GM23338 (cell line): Measurements from ENCODE around the gene EPHB6. TPM values are rescaled to one million over a fixed set of nuclear protein-coding genes. Genes with fewer than 3 reads are reported as not detected.
A peak's percentile ranks its signal among the peaks of the same experiment; 100 is the strongest.

ENCODE experiments used
- ATAC-seq: fragments of 200-7000 bp; cut with Tn5 transposase; 3 replicates; pipeline ENCODE4 v1.9.1; 2020
- DNase-seq: peaks from one replicate; pipeline ENCODE4 v3.0.0-alpha.2; 2015; ENCODE audit warnings: low spot score
- H2AFZ ChIP-seq: fragments of 200-600 bp; sonication (generic); 2 replicates; pipeline ENCODE4 v1.8.0; 2016; ENCODE audit warnings: antibody characterized with exemption, mild to moderate bottlenecking, moderate library complexity
- H3F3A ChIP-seq: fragments of 200-600 bp; sonication (generic); replicated peaks from 2 replicates; pipeline ENCODE4 v1.8.0; 2017; ENCODE audit warnings: antibody characterized with exemption, mixed run types, low read depth
- H3K27ac ChIP-seq: fragments of 200-600 bp; sonication (generic); 2 replicates; pipeline ENCODE4 v1.6.1; 2016; ENCODE audit warnings: low read depth
- H3K27me3 ChIP-seq: fragments of 200-600 bp; sonication (generic); 2 replicates; pipeline ENCODE4 v1.8.0; 2016; ENCODE audit warnings: mild to moderate bottlenecking, mixed run types, moderate library complexity; ENCODE audit not compliant: insufficient read depth
- H3K36me3 ChIP-seq: fragments of 200-600 bp; sonication (generic); 2 replicates; pipeline ENCODE4 v1.8.0; 2016; ENCODE audit warnings: mild to moderate bottlenecking; ENCODE audit not compliant: insufficient read depth
- H3K4me1 ChIP-seq: fragments of 200-600 bp; sonication (generic); 2 replicates; pipeline ENCODE4 v1.8.0; 2016; ENCODE audit warnings: mild to moderate bottlenecking, moderate library complexity; ENCODE audit not compliant: insufficient read depth
- H3K4me2 ChIP-seq: fragments of 200-600 bp; sonication (generic); 2 replicates; pipeline ENCODE4 v1.7.1; 2017; ENCODE audit warnings: mixed run types
- H3K4me3 ChIP-seq: fragments of 200-600 bp; sonication (generic); 2 replicates; pipeline ENCODE4 v1.6.1; 2016; ENCODE audit warnings: mixed run types
- H3K79me2 ChIP-seq: fragments of 200-600 bp; sonication (generic); replicated peaks from 2 replicates; pipeline ENCODE4 v1.8.0; 2017; ENCODE audit warnings: mild to moderate bottlenecking; ENCODE audit not compliant: insufficient read depth
- H3K9me2 ChIP-seq: fragments of 200-600 bp; sonication (generic); 2 replicates; pipeline ENCODE4 v1.8.0; 2017; ENCODE audit not compliant: insufficient read depth
- H4K20me1 ChIP-seq: fragments of 200-600 bp; sonication (generic); replicated peaks from 2 replicates; pipeline ENCODE4 v1.8.0; 2017; ENCODE audit warnings: mild to moderate bottlenecking; ENCODE audit not compliant: insufficient read depth
- H3K27ac Mint-ChIP-seq: 2 replicates; pipeline ENCODE4 v1.8.0; 2020; ENCODE audit warnings: inconsistent platforms, mild to moderate bottlenecking, moderate library complexity, mixed read lengths
- H3K27me3 Mint-ChIP-seq: 3 replicates; pipeline ENCODE4 v1.8.0; 2022; ENCODE audit warnings: low read depth, mild to moderate bottlenecking, moderate library complexity, mixed read lengths, inconsistent platforms; ENCODE audit not compliant: insufficient read depth, poor library complexity
- H3K36me3 Mint-ChIP-seq: 3 replicates; pipeline ENCODE4 v1.8.0; 2021; ENCODE audit warnings: low read depth, mild to moderate bottlenecking, inconsistent platforms, moderate library complexity, mixed read lengths
- H3K4me1 Mint-ChIP-seq: 3 replicates; pipeline ENCODE4 v1.8.0; 2020; ENCODE audit warnings: mild to moderate bottlenecking, inconsistent platforms, mixed read lengths
- H3K4me3 Mint-ChIP-seq: 3 replicates; pipeline ENCODE4 v1.8.0; 2021; ENCODE audit warnings: moderate library complexity, mild to moderate bottlenecking, inconsistent platforms, mixed read lengths
- H3K9me3 Mint-ChIP-seq: 3 replicates; pipeline ENCODE4 v1.8.0; 2020; ENCODE audit warnings: moderate library complexity, mild to moderate bottlenecking, inconsistent platforms, mixed read lengths
- CREB1 ChIP-seq: fragments of 250-450 bp; sonication (Bioruptor Pico); IDR thresholded peaks from 2 replicates; pipeline ENCODE4 v1.5.0; 2020; ENCODE audit warnings: low read depth, mild to moderate bottlenecking, moderate library complexity
- CTCF ChIP-seq, 2 experiments: fragments of 200-600 bp in 1 of 2; sonication (generic) in 1 of 2; conservative IDR thresholded peaks; 2 replicates each; pipeline versions ENCODE4 v1.5.1 to v1.6.1; 2016 to 2017; ENCODE audit warnings: antibody characterized with exemption in 2 of 2, low read depth in 2 of 2, mild to moderate bottlenecking in 2 of 2, moderate library complexity in 1 of 2
- EZH2phosphoT487 ChIP-seq: fragments of 200-600 bp; sonication (generic); IDR thresholded peaks from one replicate; pipeline ENCODE4 v1.8.1; 2018; ENCODE audit warnings: antibody characterized with exemption; ENCODE audit not compliant: unreplicated experiment
- JUNB ChIP-seq: IDR thresholded peaks from one replicate; pipeline ENCODE4 v1.6.1; 2016; ENCODE audit warnings: antibody characterized with exemption; ENCODE audit not compliant: unreplicated experiment
- NANOG ChIP-seq: IDR thresholded peaks from 2 replicates; pipeline ENCODE4 v1.6.1; 2016; ENCODE audit warnings: antibody characterized with exemption, borderline replicate concordance
- POLR2AphosphoS5 ChIP-seq: IDR thresholded peaks from 2 replicates; pipeline ENCODE4 v1.6.1; 2016; ENCODE audit warnings: antibody characterized with exemption, low read depth
- STAT1 ChIP-seq: IDR thresholded peaks from one replicate; pipeline ENCODE4 v1.6.1; 2016; ENCODE audit warnings: antibody characterized with exemption; ENCODE audit not compliant: unreplicated experiment
- ZNF114 ChIP-seq: fragments of 250-450 bp; sonication (Bioruptor Pico); IDR thresholded peaks from 2 replicates; pipeline ENCODE4 v1.5.0; 2020; ENCODE audit warnings: mild to moderate bottlenecking, moderate library complexity
- long read RNA-seq: library from polyadenylated mRNA; unstranded; transcript quantifications from one replicate; pipeline ENCODE4 v2.0.0, GENCODE V29; 2020; ENCODE audit not compliant: unreplicated experiment
- polyA plus RNA-seq: library from polyadenylated mRNA; unstranded; fragments of >200 nt; fragmentation: Nextera tagmentation; extraction: Ambion mirVana; gene quantifications from 2 replicates; pipeline ENCODE4 v1.2.1, GENCODE V29; 2016
- total RNA-seq: library from RNA; depleted of rRNA; stranded (reverse); fragments of >200 nt; shearing (Covaris generic); gene quantifications from 2 replicates; pipeline ENCODE4 v1.2.3, GENCODE V29; 2014; rRNA removed
- TF ChIP-seq, protein P1 (sequence below): IDR thresholded peaks from 2 replicates; pipeline ENCODE4 v1.6.1; 2016; ENCODE audit warnings: antibody characterized with exemption
- TF ChIP-seq, protein P2 (sequence below): fragments of 250-450 bp; sonication (Bioruptor Pico); IDR thresholded peaks from 2 replicates; pipeline ENCODE4 v1.5.0; 2020; ENCODE audit warnings: mild to moderate bottlenecking, moderate library complexity

The EPHB6 gene
- total RNA-seq (18.1 and 20.8 TPM in 2 replicates), polyA plus RNA-seq (27.5 and 33.2 TPM in 2 replicates)
- long read RNA-seq, partial matches to known transcripts, result 0 of 2 reads
- long read RNA-seq, other reads (novel, unspliced or antisense), result 1 of 2 reads

- Histone ChIP-seq H3K4me3 (peak within 1 kb of the TSS; percentile 94), H3K27me3 (peaks cover 11% of the 10 kb centered on the region), H3K4me2 (peak within 1 kb of the TSS; percentile 93), H2AFZ (peak within 1 kb of the TSS; percentile 100), H3K79me2 (no peaks in the 10 kb centered on the region), H3K9me2 (no peaks in the 10 kb centered on the region), H3K27ac (no peak within 1 kb of the TSS), H3K36me3 (no peaks in the 10 kb centered on the region), H3F3A (no peaks in the 10 kb centered on the region), H4K20me1 (no peaks in the 10 kb centered on the region), H3K4me1 (peaks cover 11% of the 10 kb centered on the region)
- no peak for TF ChIP-seq NANOG
- TF ChIP-seq POLR2AphosphoS5, result peak; percentile 37; the same call in 1 of the 2 replicates
- H3K4me1 Mint-ChIP-seq, result peaks cover 19% of the 10 kb centered on the region
- peak; percentile 77 for ATAC-seq
- peak; percentile 78 for DNase-seq
- H3K4me3 Mint-ChIP-seq, result peak within 1 kb of the TSS; percentile 92
- H3K9me3 Mint-ChIP-seq, result no peaks in the 10 kb centered on the region; the same call in 2 of the 3 replicates
- H3K27me3 Mint-ChIP-seq, result peaks cover 12% of the 10 kb centered on the region
- H3K36me3 Mint-ChIP-seq, result no peaks in the 10 kb centered on the region
- H3K27ac Mint-ChIP-seq, result no peak within 1 kb of the TSS
These were observed at the start of gene EPHB6 for GRCh38 chr7:142854372-142855113. Gene EPHB6 (plus strand): TSS chr7:142855076. CDS start chr7:142863228, 8,152 bp downstream.

DNA sequence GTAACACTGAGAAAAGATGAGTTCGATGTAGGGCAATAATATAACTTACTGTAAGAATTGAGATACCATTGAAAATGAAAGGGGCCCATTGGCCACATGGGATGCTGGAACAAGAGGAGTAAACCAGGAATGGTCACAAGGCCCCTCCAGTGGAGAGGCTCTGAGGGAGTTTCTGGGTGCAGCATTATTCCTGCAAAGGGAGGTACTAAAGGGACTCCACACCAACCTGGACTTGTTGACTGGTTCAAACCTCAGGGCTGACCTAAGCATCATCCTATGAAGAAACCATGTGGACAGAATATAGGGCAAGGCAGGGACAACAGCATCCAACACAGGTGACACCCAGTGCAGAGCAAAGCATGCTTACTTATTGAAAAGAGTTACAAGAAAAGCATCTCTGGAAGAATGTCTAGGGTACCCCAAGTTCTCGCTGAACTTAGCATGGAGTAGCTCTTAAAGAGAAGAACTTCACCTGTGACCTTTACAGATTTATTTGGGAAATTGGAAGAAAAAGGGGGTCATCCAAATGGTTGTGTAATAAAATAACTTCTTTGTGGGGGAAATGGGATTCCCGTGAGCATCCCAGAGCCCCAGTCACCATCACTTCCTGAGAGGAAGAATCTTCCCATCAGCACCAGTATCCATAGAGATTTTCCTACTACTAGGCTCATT, 49.4 kb upstream of the EPHB6 start:
- Histone ChIP-seq H3K27me3 (peaks cover 3% of the 10 kb centered on the region; the same call in 1 of the 2 replicates), H3K4me2 (no peak overlapping the region), H3K36me3 (no peaks in the 10 kb centered on the region), H3K4me3 (no peak overlapping the region), H3K79me2 (no peaks in the 10 kb centered on the region), H3K4me1 (peaks cover 20% of the 10 kb centered on the region), H2AFZ (no peak overlapping the region), H3K27ac (no peak overlapping the region), H3K9me2 (no peaks in the 10 kb centered on the region), H3F3A (no peaks in the 10 kb centered on the region), H4K20me1 (no peaks in the 10 kb centered on the region)
- ATAC-seq, result no peak
- H3K4me1 Mint-ChIP-seq, result peaks cover 31% of the 10 kb centered on the region
- H3K4me3 Mint-ChIP-seq, result no peak overlapping the region
- H3K36me3 Mint-ChIP-seq, result peaks cover 34% of the 10 kb centered on the region
- DNase-seq, result no peak
- no peaks in the 10 kb centered on the region; the same call in 2 of the 3 replicates for H3K9me3 Mint-ChIP-seq
- no peak overlapping the region for H3K27ac Mint-ChIP-seq
- peaks cover 8% of the 10 kb centered on the region for H3K27me3 Mint-ChIP-seq
- TF ChIP-seq CTCF (conservative IDR thresholded peaks at IDR 0.05; ENCODE audit: low read depth in 2 of 2), result no peak
- TF ChIP-seq JUNB, result no peak
- TF ChIP-seq, protein P1, sequence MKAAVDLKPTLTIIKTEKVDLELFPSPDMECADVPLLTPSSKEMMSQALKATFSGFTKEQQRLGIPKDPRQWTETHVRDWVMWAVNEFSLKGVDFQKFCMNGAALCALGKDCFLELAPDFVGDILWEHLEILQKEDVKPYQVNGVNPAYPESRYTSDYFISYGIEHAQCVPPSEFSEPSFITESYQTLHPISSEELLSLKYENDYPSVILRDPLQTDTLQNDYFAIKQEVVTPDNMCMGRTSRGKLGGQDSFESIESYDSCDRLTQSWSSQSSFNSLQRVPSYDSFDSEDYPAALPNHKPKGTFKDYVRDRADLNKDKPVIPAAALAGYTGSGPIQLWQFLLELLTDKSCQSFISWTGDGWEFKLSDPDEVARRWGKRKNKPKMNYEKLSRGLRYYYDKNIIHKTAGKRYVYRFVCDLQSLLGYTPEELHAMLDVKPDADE, result no peak
- no peak for TF ChIP-seq NANOG
- TF ChIP-seq EZH2phosphoT487, result no peak
- TF ChIP-seq, protein P2, sequence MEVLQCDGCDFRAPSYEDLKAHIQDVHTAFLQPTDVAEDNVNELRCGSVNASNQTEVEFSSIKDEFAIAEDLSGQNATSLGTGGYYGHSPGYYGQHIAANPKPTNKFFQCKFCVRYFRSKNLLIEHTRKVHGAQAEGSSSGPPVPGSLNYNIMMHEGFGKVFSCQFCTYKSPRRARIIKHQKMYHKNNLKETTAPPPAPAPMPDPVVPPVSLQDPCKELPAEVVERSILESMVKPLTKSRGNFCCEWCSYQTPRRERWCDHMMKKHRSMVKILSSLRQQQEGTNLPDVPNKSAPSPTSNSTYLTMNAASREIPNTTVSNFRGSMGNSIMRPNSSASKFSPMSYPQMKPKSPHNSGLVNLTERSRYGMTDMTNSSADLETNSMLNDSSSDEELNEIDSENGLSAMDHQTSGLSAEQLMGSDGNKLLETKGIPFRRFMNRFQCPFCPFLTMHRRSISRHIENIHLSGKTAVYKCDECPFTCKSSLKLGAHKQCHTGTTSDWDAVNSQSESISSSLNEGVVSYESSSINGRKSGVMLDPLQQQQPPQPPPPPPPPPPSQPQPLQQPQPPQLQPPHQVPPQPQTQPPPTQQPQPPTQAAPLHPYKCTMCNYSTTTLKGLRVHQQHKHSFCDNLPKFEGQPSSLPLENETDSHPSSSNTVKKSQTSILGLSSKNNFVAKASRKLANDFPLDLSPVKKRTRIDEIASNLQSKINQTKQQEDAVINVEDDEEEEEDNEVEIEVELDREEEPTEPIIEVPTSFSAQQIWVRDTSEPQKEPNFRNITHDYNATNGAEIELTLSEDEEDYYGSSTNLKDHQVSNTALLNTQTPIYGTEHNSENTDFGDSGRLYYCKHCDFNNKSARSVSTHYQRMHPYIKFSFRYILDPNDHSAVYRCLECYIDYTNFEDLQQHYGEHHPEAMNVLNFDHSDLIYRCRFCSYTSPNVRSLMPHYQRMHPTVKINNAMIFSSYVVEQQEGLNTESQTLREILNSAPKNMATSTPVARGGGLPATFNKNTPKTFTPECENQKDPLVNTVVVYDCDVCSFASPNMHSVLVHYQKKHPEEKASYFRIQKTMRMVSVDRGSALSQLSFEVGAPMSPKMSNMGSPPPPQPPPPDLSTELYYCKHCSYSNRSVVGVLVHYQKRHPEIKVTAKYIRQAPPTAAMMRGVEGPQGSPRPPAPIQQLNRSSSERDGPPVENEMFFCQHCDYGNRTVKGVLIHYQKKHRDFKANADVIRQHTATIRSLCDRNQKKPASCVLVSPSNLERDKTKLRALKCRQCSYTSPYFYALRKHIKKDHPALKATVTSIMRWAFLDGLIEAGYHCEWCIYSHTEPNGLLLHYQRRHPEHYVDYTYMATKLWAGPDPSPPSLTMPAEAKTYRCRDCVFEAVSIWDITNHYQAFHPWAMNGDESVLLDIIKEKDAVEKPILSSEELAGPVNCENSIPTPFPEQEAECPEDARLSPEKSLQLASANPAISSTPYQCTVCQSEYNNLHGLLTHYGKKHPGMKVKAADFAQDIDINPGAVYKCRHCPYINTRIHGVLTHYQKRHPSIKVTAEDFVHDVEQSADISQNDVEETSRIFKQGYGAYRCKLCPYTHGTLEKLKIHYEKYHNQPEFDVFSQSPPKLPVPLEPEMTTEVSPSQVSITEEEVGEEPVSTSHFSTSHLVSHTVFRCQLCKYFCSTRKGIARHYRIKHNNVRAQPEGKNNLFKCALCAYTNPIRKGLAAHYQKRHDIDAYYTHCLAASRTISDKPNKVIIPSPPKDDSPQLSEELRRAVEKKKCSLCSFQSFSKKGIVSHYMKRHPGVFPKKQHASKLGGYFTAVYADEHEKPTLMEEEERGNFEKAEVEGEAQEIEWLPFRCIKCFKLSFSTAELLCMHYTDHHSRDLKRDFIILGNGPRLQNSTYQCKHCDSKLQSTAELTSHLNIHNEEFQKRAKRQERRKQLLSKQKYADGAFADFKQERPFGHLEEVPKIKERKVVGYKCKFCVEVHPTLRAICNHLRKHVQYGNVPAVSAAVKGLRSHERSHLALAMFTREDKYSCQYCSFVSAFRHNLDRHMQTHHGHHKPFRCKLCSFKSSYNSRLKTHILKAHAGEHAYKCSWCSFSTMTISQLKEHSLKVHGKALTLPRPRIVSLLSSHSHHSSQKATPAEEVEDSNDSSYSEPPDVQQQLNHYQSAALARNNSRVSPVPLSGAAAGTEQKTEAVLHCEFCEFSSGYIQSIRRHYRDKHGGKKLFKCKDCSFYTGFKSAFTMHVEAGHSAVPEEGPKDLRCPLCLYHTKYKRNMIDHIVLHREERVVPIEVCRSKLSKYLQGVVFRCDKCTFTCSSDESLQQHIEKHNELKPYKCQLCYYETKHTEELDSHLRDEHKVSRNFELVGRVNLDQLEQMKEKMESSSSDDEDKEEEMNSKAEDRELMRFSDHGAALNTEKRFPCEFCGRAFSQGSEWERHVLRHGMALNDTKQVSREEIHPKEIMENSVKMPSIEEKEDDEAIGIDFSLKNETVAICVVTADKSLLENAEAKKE (CRISPR knock-in tag), result no peak
- TF ChIP-seq ZNF114 (CRISPR knock-in tag), result no peak
- no peak for TF ChIP-seq CREB1 (CRISPR knock-in tag)
- TF ChIP-seq STAT1, result no peak
